ENCODE results near the gene P2RY13.

The P2RY13 gene

GRCh38 chr3:151327571-151328198 lies 1.7 kb downstream of the P2RY13 start:
- DNase-seq (ENCODE audit: extremely low read depth, low read depth): no peak
- TF ChIP-seq CTCF (IDR thresholded peaks at IDR 0.05; ENCODE audit: low read depth, low read length, missing control alignments): no peak
- H3K4me3 ChIP-seq (replicated peaks; ENCODE audit: low read depth, low read length): no peak overlapping the region

- no peak for DNase-seq (ENCODE audit: extremely low read depth, low read depth)
- H3K4me3 ChIP-seq (replicated peaks; ENCODE audit: low read depth, low read length): no peak overlapping the region
- no peak for TF ChIP-seq CTCF (IDR thresholded peaks at IDR 0.05; ENCODE audit: low read depth, low read length, missing control alignments)
These were observed 6.8 kb downstream of the P2RY13 start for GRCh38 chr3:151322511-151322910.

GRCh38 chr3:151321526-151321925 lies 7.8 kb downstream of the P2RY13 start:
- DNase-seq (ENCODE audit: extremely low read depth, low read depth): no peak
- H3K4me3 ChIP-seq (replicated peaks; ENCODE audit: low read depth, low read length): no peak overlapping the region
- TF ChIP-seq CTCF (IDR thresholded peaks at IDR 0.05; ENCODE audit: low read depth, low read length, missing control alignments): no peak

- no peak for DNase-seq (ENCODE audit: extremely low read depth, low read depth)
- TF ChIP-seq CTCF (IDR thresholded peaks at IDR 0.05; ENCODE audit: low read depth, low read length, missing control alignments): no peak
- no peak overlapping the region for H3K4me3 ChIP-seq (replicated peaks; ENCODE audit: low read depth, low read length)
These were observed 9.2 kb downstream of the P2RY13 start for GRCh38 chr3:151320131-151320530.

GRCh38 chr3:151319628-151320027 lies 9.7 kb downstream of the P2RY13 start:
- no peak for TF ChIP-seq CTCF (IDR thresholded peaks at IDR 0.05; ENCODE audit: low read depth, low read length, missing control alignments)
- no peak for DNase-seq (ENCODE audit: extremely low read depth, low read depth)
- H3K4me3 ChIP-seq (replicated peaks; ENCODE audit: low read depth, low read length): no peak overlapping the region

GRCh38 chr3:151318991-151319390 lies 10.4 kb downstream of the P2RY13 start:
- no peak for TF ChIP-seq CTCF (IDR thresholded peaks at IDR 0.05; ENCODE audit: low read depth, low read length, missing control alignments)
- H3K4me3 ChIP-seq (replicated peaks; ENCODE audit: low read depth, low read length): no peak overlapping the region
- no peak for DNase-seq (ENCODE audit: extremely low read depth, low read depth)

- no peak for TF ChIP-seq CTCF (IDR thresholded peaks at IDR 0.05; ENCODE audit: low read depth, low read length, missing control alignments)
- no peak for DNase-seq (ENCODE audit: extremely low read depth, low read depth)
- no peak overlapping the region for H3K4me3 ChIP-seq (replicated peaks; ENCODE audit: low read depth, low read length)
These were observed 11.0 kb downstream of the P2RY13 start for GRCh38 chr3:151318313-151318712.
